Activated T-helper 17 cell treated with anti-CD3 and anti-CD28 coated beads, Interleukin-2, amount 50 U/mL, for 72 hours (primary cell): ENCODE results near the gene ST8SIA3. TPM values are rescaled to one million over a fixed set of nuclear protein-coding genes. Genes with fewer than 3 reads are reported as not detected.

Experiments used
- ATAC-seq: fragments of 150-1000 bp; cut with Tn5 transposase; replicated peaks from 2 replicates; pipeline ENCODE4 v1.10.0; 2021; ENCODE audit warnings: mild to moderate bottlenecking, moderate library complexity
- H3K27ac Mint-ChIP-seq: one replicate; pipeline ENCODE4 v1.8.0; 2022; ENCODE audit warnings: mixed read lengths
- H3K27me3 Mint-ChIP-seq: one replicate; pipeline ENCODE4 v1.8.0; 2022; ENCODE audit warnings: mixed read lengths
- H3K36me3 Mint-ChIP-seq: one replicate; pipeline ENCODE4 v1.8.0; 2022; ENCODE audit warnings: low read depth, mild to moderate bottlenecking, mixed read lengths
- H3K4me1 Mint-ChIP-seq: one replicate; pipeline ENCODE4 v1.8.0; 2022; ENCODE audit warnings: mixed read lengths
- H3K4me3 Mint-ChIP-seq: one replicate; pipeline ENCODE4 v1.8.0; 2022; ENCODE audit warnings: mild to moderate bottlenecking, mixed read lengths
- H3K9me3 Mint-ChIP-seq: one replicate; pipeline ENCODE4 v1.8.0; 2022; ENCODE audit warnings: mixed read lengths
- total RNA-seq, 2 donors: library from RNA; stranded (reverse); gene quantifications; one replicate each; pipeline ENCODE4 v1.2.3, GENCODE V29; 2022

The ST8SIA3 gene, protein sequence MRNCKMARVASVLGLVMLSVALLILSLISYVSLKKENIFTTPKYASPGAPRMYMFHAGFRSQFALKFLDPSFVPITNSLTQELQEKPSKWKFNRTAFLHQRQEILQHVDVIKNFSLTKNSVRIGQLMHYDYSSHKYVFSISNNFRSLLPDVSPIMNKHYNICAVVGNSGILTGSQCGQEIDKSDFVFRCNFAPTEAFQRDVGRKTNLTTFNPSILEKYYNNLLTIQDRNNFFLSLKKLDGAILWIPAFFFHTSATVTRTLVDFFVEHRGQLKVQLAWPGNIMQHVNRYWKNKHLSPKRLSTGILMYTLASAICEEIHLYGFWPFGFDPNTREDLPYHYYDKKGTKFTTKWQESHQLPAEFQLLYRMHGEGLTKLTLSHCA
- not detected for total RNA-seq

DNA sequence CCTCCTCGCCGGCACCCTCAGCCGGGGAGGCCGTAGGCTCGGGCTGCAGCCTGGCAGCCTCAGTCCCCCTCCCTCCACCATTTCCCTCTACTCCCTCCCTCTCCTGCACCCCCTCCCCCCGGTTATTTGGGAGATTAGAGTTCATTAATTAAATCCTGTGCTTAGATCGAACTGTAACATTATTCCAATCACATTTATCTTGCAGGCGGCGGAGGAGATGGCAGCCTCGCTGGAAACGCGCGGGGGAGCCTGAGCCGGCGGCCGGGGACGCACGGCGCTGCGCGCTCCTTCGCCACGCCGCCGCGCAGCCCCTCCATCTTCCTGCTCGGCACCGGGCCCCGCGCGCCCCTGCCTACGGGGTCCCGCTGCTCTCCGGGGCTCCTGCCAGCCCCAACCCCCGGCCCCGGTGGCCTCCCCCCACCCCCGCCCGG is at the start of gene ST8SIA3:
Gene ST8SIA3, plus strand, starts transcription at position 287 of the 431 bp plus-strand sequence. CDS start 290 bp downstream, outside the sequence.
- H3K9me3 Mint-ChIP-seq: peaks cover 4% of the 10 kb centered on the region
- H3K4me1 Mint-ChIP-seq: no peaks in the 10 kb centered on the region
- peaks cover 5% of the 10 kb centered on the region for H3K36me3 Mint-ChIP-seq
- ATAC-seq: no peak
- H3K27ac Mint-ChIP-seq: no peak within 1 kb of the TSS
- H3K4me3 Mint-ChIP-seq: no peak within 1 kb of the TSS
- peaks cover 46% of the 10 kb centered on the region for H3K27me3 Mint-ChIP-seq

DNA sequence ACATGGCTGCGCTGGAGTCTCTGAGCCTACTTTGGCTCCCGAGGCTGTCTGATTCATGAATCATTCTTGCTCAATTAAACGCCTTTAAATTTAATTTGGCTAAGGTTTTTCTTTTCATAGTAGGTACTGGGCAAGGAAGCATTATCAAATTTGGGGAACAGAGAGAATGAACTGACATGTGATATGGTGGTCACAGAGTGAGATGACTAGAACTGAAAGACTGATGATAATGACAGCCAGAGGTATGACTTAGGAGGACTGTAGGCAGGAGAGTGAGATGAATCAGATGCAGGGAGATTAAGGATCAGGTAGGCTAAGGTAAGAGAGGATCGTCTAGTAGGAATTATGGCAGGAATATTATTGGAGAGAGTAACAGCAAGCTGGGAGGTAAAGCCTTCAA is 40.9 kb upstream of the ST8SIA3 start:
- Mint-ChIP-seq H3K27me3 (no peaks in the 10 kb centered on the region), H3K9me3 (peaks cover 3% of the 10 kb centered on the region), H3K4me1 (no peaks in the 10 kb centered on the region), H3K36me3 (no peaks in the 10 kb centered on the region), H3K4me3 (no peak overlapping the region), H3K27ac (no peak overlapping the region)
- ATAC-seq: no peak

DNA sequence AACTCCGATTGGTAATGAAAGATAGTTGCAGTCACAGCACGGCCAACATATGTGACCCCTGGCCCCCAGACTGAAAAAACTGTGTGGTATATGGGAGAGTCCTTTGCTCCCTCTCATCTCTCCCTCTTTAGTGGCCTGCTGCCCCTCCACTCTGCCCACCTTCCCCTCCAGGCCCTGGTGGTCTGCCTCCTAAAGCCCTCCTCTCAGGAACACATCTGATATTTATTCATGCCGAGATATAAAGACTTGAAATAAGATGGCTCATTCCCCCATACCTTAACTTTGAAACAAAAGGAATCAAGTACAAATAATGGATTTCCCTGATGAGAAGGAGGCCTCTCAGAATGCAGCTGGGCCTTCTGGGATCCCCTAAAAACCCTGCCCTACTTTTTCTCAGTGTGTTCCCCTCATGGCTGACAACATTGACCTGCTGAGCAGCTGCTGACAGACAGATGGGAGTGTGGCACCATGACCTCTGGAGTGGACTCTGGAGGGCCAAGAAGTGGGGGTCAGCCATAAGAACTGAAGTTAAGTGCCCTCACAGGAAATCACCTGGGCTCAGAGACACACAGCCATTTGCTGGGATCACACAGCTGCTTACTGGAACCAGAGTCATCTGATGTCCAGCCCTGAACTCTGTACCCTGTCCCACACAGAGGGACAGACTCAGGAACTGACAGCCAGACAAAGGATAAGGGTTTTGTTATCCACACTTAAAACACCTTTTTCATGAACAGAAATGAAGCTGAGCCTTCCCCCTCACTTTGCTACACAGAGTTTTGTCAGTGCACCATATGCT is 39.8 kb upstream of the ST8SIA3 start:
- no peaks in the 10 kb centered on the region for H3K9me3 Mint-ChIP-seq
- ATAC-seq: no peak
- H3K4me3 Mint-ChIP-seq: no peak overlapping the region
- H3K36me3 Mint-ChIP-seq: no peaks in the 10 kb centered on the region
- H3K4me1 Mint-ChIP-seq: no peaks in the 10 kb centered on the region
- no peak overlapping the region for H3K27ac Mint-ChIP-seq
- H3K27me3 Mint-ChIP-seq: no peaks in the 10 kb centered on the region

DNA sequence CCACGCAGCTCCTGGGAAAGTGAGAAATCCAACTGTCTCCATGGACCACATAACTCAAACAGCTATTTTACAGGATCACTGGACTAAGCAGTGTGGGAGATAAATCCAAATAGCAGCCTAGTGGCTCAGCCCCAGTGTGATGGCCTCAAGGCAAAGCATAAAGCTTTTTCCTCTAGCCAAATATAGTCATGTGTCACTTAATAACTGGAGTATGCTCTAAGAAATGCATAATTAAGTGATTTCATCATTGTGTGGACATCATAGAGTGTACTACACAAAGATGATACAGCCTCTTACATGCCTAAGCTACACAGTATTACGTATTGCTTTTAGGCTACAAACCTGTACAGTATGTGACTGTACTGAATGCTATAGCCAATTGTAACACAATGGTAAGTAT is 31.8 kb upstream of the ST8SIA3 start:
- H3K9me3 Mint-ChIP-seq: peaks cover 6% of the 10 kb centered on the region
- no peak overlapping the region for H3K27ac Mint-ChIP-seq
- no peaks in the 10 kb centered on the region for H3K4me1 Mint-ChIP-seq
- H3K4me3 Mint-ChIP-seq: no peak overlapping the region
- no peak for ATAC-seq
- H3K36me3 Mint-ChIP-seq: no peaks in the 10 kb centered on the region
- H3K27me3 Mint-ChIP-seq: peaks cover 5% of the 10 kb centered on the region

DNA sequence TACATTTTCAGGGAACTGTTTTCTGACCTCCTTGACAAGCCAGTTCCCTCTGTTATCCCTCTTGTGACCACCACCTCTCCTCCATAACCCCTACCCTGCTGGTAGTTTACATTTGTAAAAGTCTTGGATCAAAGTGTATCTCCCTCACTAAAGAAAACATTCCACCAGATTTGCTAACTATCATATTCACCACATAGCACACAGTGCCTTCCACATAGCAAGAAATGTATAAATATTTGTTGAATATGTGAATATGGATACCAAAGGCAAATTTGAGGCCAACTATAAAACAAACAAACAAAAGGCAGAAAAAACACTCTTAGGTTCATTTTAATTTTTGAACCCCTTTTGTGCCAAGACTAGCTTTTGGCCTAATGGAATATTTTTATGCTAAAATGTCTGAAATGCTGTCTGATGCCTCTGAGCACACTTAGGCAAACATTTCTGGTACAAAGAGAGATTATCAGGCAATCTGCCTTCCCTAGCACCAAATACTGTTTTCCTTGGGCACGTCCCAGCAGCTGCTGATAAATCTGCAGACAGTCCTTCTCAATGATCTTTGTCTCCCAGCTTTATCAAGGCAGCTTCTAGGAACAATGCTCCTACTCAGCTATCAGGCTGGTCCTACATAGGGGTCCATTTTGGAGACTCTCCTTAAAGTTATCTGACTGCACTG is 26.7 kb upstream of the ST8SIA3 start:
- peaks cover 6% of the 10 kb centered on the region for H3K9me3 Mint-ChIP-seq
- H3K27me3 Mint-ChIP-seq: peaks cover 5% of the 10 kb centered on the region
- H3K27ac Mint-ChIP-seq: no peak overlapping the region
- H3K36me3 Mint-ChIP-seq: no peaks in the 10 kb centered on the region
- no peak for ATAC-seq
- no peak overlapping the region for H3K4me3 Mint-ChIP-seq
- no peaks in the 10 kb centered on the region for H3K4me1 Mint-ChIP-seq

DNA sequence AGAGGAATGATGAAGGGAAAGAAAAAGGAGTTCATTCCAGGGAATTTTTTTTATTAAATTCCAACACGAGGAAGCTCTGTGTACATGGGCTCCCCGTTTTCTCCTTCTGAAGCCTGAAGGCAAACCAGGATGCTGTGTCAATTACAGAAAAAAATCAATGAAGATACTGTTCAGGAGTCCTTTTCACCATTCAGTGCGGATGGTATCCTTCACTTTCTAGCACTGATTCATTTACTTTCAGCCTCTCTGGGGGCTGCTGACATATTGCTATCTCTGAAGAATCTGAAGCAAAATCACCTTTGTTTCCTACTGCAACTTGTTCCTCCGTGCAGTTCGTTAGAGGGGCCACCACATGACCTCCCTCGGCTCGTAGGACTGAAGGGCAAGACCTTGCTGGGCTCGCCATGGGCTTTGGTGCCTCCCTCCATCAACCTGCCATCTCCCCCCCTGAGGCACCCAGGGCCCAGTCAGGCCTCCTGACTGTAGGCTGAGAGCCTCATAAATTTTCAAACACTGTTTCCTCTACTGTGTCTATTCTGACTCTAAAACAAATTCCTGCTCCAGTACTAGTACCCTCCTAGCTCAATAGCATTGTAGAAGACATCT is 25.5 kb upstream of the ST8SIA3 start:
- Mint-ChIP-seq H3K36me3 (no peaks in the 10 kb centered on the region), H3K4me3 (no peak overlapping the region), H3K27me3 (peaks cover 5% of the 10 kb centered on the region), H3K4me1 (no peaks in the 10 kb centered on the region), H3K9me3 (peaks cover 6% of the 10 kb centered on the region), H3K27ac (no peak overlapping the region)
- no peak for ATAC-seq

DNA sequence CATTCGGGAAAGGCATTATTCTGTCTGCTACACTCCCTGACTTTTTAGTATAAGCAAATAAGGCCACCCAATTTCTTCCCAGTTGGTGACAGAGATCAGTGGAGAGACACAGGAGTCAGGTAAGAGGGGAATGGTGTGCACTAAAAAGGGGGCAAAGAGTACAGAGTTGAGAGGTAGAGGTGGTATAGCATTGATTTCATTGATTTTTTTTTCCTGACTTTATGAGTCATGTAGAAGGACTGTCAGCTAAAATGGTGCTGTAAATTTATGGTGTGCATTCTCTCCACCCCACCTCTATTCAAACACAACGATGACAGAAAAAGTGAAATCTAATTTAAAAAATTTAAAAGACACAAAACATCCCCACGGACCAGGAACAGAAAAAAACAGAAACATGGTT is 23.7 kb upstream of the ST8SIA3 start:
- no peaks in the 10 kb centered on the region for H3K4me1 Mint-ChIP-seq
- H3K36me3 Mint-ChIP-seq: no peaks in the 10 kb centered on the region
- H3K27ac Mint-ChIP-seq: no peak overlapping the region
- H3K27me3 Mint-ChIP-seq: peaks cover 5% of the 10 kb centered on the region
- H3K4me3 Mint-ChIP-seq: no peak overlapping the region
- no peak for ATAC-seq
- peaks cover 6% of the 10 kb centered on the region for H3K9me3 Mint-ChIP-seq

DNA sequence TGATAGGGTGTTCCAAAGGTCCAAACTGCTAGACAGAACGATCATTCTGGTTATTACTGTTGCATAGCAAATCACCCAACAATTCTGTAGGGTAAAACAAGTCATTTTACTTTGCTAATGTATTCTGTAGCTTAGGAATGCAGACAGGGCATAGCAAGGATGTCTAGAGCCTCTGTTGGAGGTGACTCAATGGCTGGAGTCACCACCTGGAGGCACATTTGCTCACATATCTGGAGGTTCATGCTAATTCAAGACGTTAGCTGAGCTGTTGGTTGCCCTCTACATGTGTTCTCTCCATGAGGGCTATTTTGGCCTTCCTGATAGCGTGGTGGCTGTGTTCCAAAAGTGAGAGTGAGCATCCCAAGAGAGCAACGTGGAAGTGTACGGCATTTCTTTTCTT is 22.5 kb upstream of the ST8SIA3 start:
- Mint-ChIP-seq H3K4me3 (no peak overlapping the region), H3K9me3 (peaks cover 6% of the 10 kb centered on the region), H3K27me3 (peaks cover 5% of the 10 kb centered on the region), H3K4me1 (no peaks in the 10 kb centered on the region), H3K36me3 (no peaks in the 10 kb centered on the region), H3K27ac (no peak overlapping the region)
- no peak for ATAC-seq

DNA sequence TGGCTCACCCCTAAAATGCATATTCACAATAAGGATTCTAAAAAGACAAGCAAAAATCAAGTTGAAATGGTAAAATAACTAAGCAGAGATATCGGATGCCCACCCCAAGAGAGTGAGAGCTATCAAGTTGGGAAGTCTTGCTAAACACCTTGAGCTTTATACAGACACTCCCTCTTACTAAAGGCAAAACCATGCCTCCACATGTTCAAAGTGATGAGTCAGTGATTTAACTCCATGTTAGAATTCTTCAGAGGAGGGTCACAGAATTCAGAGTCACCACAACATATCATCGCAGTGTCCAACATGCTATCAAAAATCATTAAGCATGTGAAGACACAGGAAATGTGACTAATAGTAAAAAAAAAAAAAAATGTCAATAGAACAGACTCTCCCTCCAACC is 20.6 kb upstream of the ST8SIA3 start:
- no peaks in the 10 kb centered on the region for H3K9me3 Mint-ChIP-seq
- no peaks in the 10 kb centered on the region for H3K4me1 Mint-ChIP-seq
- H3K27me3 Mint-ChIP-seq: no peaks in the 10 kb centered on the region
- H3K4me3 Mint-ChIP-seq: no peak overlapping the region
- H3K36me3 Mint-ChIP-seq: no peaks in the 10 kb centered on the region
- H3K27ac Mint-ChIP-seq: no peak overlapping the region
- no peak for ATAC-seq

DNA sequence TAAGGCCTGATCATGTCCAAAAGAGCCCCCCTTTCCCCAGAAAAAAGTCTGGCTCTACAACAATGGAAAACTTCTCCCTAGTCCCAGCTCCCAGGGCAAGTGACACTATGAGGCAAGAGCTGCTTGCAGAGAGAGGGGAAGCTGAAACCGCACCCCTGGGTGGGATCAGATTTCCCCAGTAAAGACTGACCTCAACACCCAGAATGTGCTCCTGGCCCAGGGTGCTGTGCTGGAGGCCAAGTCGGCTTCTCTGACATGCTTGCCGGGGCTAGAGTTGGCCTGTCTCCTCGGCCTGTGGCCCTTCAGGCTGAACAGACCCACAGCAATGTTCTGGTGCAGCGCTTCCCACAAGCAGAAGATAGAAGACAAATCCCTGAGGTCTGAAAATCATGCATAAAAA is 18.4 kb upstream of the ST8SIA3 start:
- Mint-ChIP-seq H3K27me3 (peaks cover 7% of the 10 kb centered on the region), H3K9me3 (no peaks in the 10 kb centered on the region), H3K4me3 (no peak overlapping the region), H3K4me1 (no peaks in the 10 kb centered on the region), H3K27ac (no peak overlapping the region), H3K36me3 (no peaks in the 10 kb centered on the region)
- ATAC-seq: no peak

DNA sequence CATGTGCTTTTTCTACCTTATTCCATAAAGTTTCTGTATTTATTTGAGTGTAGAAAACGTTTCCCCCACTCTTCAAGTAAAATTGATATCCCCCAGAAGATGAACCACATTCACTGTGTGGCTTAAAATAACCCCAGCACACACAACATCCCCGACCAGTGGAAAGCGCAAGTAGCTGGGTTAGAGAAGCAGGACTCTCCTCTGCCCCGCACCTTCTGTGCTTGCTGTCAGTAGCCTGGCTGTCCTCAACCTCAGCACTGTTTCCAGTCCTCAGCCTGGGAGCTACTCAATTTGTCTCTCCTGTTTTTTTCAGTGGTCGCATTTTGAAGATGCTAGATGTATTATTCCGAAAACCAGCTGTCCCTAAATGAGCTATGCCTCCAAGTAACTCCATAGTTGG is 18.0 kb upstream of the ST8SIA3 start:
- H3K4me1 Mint-ChIP-seq: no peaks in the 10 kb centered on the region
- no peaks in the 10 kb centered on the region for H3K36me3 Mint-ChIP-seq
- no peaks in the 10 kb centered on the region for H3K9me3 Mint-ChIP-seq
- no peak overlapping the region for H3K27ac Mint-ChIP-seq
- no peak overlapping the region for H3K4me3 Mint-ChIP-seq
- peaks cover 7% of the 10 kb centered on the region for H3K27me3 Mint-ChIP-seq
- no peak for ATAC-seq

DNA sequence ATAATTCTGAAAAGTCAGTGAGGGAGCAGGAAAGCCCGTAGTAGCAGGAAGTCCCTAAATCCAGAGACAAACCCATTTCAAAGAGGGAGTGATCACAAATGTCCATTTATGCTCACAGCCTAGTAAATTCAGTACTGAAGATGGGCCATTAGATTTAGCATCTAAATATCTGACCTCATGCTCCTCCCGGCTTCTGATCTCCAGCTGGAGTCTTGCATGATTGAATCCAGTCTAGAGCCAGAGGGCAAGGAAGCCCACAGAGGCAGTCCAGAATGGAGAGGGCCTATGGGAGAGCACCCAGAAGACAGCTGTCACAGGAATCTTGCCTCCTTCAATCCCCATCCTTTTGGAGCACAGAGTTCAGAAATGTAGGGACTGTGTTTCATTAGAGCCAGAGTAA is 16.0 kb upstream of the ST8SIA3 start:
- ATAC-seq: no peak
- Mint-ChIP-seq H3K36me3 (no peaks in the 10 kb centered on the region), H3K27ac (no peak overlapping the region), H3K4me3 (no peak overlapping the region), H3K4me1 (no peaks in the 10 kb centered on the region), H3K9me3 (no peaks in the 10 kb centered on the region), H3K27me3 (peaks cover 7% of the 10 kb centered on the region)

DNA sequence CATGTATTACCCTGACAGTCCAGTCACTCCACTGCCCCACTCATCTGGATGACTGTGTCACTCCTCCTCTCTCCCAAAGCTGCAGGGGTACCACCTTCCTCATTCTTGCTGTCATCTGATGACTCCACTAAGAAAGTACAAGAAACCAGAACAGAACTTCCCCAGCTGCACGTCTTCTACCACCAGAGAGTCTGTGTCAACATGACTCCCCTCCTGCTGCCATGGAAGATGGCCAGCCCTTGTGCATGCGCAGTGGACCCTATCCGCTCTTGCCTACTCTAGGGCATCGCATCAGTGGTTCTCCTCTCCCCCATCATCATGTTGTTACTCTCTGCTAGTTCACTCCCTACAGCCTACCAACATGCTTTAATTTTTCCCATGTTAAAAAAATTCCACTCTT is 14.5 kb upstream of the ST8SIA3 start:
- Mint-ChIP-seq H3K36me3 (no peaks in the 10 kb centered on the region), H3K27me3 (peaks cover 7% of the 10 kb centered on the region), H3K4me1 (no peaks in the 10 kb centered on the region), H3K27ac (no peak overlapping the region), H3K9me3 (no peaks in the 10 kb centered on the region), H3K4me3 (no peak overlapping the region)
- no peak for ATAC-seq

DNA sequence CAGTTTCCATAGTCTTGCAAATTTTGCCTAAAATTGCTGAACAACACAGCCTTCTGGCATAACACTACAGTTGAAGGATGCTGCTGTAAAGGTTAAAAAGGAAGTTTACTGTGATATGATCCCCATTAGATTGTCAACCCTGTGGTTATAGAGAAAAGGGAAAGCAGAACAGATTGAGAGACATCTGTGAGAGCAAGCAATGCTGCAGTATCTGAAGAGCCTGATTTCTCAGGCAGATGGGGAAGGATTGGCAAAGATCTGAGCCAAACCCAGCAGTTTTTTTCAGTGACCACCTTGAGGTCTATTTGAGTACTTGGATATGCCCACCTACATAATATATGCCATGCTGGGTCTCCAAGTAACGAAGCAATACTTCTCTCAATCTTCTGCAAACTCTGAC is 8.5 kb upstream of the ST8SIA3 start:
- ATAC-seq: no peak
- no peaks in the 10 kb centered on the region for H3K36me3 Mint-ChIP-seq
- no peaks in the 10 kb centered on the region for H3K4me1 Mint-ChIP-seq
- H3K27me3 Mint-ChIP-seq: peaks cover 7% of the 10 kb centered on the region
- no peaks in the 10 kb centered on the region for H3K9me3 Mint-ChIP-seq
- H3K4me3 Mint-ChIP-seq: no peak overlapping the region
- no peak overlapping the region for H3K27ac Mint-ChIP-seq
